ENCODE results near the gene FRMPD2. TPM values are rescaled to one million over a fixed set of nuclear protein-coding genes. Genes with fewer than 3 reads are reported as not detected.
"Not testable (repeated sequence)": the region's sequence is repeated elsewhere in the genome, so short reads cannot be mapped to it uniquely, and the experiment has no call there.

The FRMPD2 gene
- total and polyA plus RNA-seq, 3 donors from 2014 or later = 6.4 to 18.7 (median 8.3) TPM

DNA sequence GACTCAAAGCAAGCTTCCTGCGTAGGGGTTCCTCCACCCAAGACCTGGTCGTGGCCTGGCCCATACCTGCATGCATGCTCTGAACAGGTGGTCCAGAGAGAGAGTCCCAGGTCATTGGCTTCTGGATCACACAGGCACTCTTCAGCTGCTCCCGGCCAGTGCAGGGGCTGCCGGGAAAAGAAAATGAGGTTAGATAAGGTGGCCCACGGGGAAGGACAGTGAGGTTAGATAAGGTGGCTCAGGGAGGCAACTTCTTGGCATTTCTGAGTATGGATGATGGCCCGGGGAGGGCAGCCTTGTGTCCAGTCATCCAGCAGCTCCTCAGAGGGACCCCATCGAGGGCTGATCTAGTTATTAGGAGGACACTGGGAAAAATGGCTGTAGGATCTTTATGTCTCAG, 87.4 kb downstream of the FRMPD2 start:
- Histone ChIP-seq H3K27ac (no peak overlapping the region), H3K27me3 (no peaks in the 10 kb centered on the region), H3K4me3 (no peak overlapping the region), H3K4me1 (no peaks in the 10 kb centered on the region), H3K9me3 (no peaks in the 10 kb centered on the region), H3K36me3 (ENCODE audit: low read depth, missing control alignments) (no peaks in the 10 kb centered on the region)
- intact Hi-C loops (cut with DNase I; ENCODE audit: low total_unique reads) = no loop called here
- TF ChIP-seq, protein P1, sequence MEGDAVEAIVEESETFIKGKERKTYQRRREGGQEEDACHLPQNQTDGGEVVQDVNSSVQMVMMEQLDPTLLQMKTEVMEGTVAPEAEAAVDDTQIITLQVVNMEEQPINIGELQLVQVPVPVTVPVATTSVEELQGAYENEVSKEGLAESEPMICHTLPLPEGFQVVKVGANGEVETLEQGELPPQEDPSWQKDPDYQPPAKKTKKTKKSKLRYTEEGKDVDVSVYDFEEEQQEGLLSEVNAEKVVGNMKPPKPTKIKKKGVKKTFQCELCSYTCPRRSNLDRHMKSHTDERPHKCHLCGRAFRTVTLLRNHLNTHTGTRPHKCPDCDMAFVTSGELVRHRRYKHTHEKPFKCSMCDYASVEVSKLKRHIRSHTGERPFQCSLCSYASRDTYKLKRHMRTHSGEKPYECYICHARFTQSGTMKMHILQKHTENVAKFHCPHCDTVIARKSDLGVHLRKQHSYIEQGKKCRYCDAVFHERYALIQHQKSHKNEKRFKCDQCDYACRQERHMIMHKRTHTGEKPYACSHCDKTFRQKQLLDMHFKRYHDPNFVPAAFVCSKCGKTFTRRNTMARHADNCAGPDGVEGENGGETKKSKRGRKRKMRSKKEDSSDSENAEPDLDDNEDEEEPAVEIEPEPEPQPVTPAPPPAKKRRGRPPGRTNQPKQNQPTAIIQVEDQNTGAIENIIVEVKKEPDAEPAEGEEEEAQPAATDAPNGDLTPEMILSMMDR (IDR thresholded peaks at IDR 0.05) = no peak
- no peak for TF ChIP-seq POLR2A (IDR thresholded peaks at IDR 0.05)
- no peak for DNase-seq
- WGBS, 2 donors = 75 to 76% methylated on average over 7 of the region's 7 CpGs

DNA sequence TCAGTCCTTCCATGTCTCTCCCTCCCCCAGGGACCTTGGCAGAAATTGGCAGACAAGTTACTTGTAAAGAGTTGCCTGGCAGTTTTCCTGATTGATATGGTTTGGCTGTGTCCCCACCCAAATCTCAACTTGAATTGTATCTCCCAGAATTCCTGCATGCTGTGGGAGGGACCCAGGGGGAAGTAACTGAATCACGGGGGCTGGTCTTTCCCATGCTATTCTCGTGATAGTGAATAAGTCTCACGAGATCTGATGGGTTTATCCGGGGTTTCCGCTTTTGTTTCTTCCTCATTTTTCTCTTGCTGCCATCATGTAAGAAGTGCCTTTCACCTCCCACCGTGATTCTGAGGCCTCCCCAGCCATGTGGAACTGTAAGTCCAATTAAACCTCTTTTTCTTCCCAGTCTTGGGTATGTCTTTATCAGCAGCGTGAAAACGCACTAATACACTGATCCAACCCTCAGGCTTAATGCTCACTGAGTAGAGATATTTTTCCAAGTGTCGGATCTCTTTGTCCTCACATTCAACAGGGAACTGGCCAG, 88.2 kb downstream of the FRMPD2 start:
- H3K4me1 ChIP-seq; H3K9me3 ChIP-seq; H3K4me3 ChIP-seq; DNase-seq; intact Hi-C loops (cut with DNase I; ENCODE audit: low total_unique reads); H3K27me3 ChIP-seq; H3K27ac ChIP-seq; H3K36me3 ChIP-seq (ENCODE audit: low read depth, missing control alignments): not testable (repeated sequence)
- WGBS, 2 donors = 83 to 91% methylated on average over 9 of the region's 9 CpGs

DNA sequence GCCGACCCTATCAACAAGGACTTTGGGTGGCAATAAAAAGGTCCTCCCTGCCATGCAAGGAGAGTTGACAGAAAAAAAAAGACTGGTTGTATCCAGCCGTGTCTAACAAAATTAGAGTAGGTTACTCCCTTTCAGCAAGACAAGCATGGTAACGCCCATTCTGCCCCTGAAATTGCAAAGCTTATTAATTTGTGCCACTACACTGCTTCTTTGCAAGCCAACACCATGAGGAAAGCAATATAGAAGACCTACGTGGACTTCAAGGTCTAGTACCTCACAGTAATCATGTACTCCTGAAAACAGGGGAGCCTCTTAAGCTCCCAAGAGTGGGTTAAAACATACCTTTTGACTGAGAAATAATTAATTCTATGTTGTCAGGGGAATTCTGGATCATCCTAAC, 90.3 kb downstream of the FRMPD2 start:
- Histone ChIP-seq H3K4me1 (no peaks in the 10 kb centered on the region), H3K9me3 (no peaks in the 10 kb centered on the region), H3K36me3 (ENCODE audit: low read depth, missing control alignments) (no peaks in the 10 kb centered on the region), H3K4me3 (no peak overlapping the region), H3K27ac (no peak overlapping the region), H3K27me3 (no peaks in the 10 kb centered on the region)
- intact Hi-C loops (cut with DNase I; ENCODE audit: low total_unique reads) = no loop called here
- no peak for TF ChIP-seq POLR2A (IDR thresholded peaks at IDR 0.05)
- TF ChIP-seq, protein P1 (IDR thresholded peaks at IDR 0.05) = no peak
- WGBS, 2 donors = 68 to 73% methylated on average over 4 of the region's 4 CpGs
- DNase-seq = no peak

DNA sequence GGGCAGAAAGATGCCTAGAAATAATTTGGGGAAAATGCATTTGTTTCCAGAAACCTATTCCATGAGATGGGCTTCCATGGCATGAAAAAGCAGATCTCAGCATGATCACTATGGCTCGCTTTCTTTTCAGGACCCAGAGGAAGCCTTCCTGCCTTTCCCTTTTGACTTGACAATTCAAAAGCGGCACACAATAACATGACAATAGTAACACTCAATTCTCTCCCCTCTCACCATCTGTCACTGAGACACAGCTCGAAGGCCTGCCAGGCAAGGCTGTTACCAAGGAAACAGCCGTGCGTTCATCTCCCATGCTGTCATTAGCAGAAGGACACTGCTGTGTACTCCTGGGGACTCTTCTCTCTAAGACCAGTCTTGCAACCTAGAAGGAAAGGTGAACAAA, 101.8 kb downstream of the FRMPD2 start:
- H3K36me3 ChIP-seq (ENCODE audit: low read depth, missing control alignments); H3K27ac ChIP-seq; intact Hi-C loops (cut with DNase I; ENCODE audit: low total_unique reads); DNase-seq; H3K4me1 ChIP-seq; H3K9me3 ChIP-seq; H3K27me3 ChIP-seq; H3K4me3 ChIP-seq: not testable (repeated sequence)
- WGBS, 2 donors = 75 to 81% methylated on average over 2 to 5 of the region's 5 CpGs

DNA sequence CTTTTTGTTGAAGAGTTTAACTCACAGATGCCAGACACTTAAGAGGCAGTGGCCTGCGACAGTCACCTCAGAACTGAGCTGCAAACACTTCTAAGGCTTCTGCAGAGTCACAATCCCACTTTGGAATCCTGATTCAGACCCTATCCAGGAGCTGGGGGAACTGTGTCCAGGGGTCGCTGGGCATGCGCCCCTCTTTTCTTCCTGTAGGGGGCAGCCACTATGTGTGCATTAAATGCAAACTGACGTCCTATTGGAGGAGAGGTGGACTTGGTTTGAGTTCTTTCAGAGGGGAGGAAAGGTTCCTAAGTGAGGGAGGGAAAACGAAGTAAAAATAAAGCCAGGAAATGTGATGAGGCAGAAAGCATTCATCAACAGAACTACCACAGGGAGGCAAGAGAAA, 113.8 kb downstream of the FRMPD2 start:
- WGBS, 2 donors = 71% methylated on average over 3 of the region's 5 CpGs; no CpG with 5 or more reads in 1 of the 2 donors
- H3K27me3 ChIP-seq; intact Hi-C loops (cut with DNase I; ENCODE audit: low total_unique reads); H3K4me1 ChIP-seq; H3K27ac ChIP-seq; H3K36me3 ChIP-seq (ENCODE audit: low read depth, missing control alignments); DNase-seq; H3K9me3 ChIP-seq; H3K4me3 ChIP-seq: not testable (repeated sequence)

DNA sequence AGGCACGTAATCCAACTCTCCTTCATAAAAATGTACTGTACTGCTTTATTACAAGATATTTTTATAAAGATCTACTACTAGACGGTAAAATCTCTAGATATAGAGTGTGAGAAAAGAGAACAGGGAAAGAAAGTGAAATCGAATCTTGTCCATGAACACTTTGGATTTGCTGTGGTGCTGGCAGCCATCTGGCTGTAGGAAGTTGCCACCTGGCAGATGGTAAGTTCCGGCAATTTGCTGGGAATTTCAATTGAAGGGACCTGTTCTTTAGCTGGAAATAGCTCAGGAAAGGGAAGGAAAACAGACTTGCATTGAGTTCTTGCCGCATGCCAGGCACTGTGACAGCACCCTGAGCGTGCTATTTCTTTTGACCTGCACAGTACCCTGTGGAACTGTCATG, 114.3 kb downstream of the FRMPD2 start:
- intact Hi-C loops (cut with DNase I; ENCODE audit: low total_unique reads) = not testable (repeated sequence)

DNA sequence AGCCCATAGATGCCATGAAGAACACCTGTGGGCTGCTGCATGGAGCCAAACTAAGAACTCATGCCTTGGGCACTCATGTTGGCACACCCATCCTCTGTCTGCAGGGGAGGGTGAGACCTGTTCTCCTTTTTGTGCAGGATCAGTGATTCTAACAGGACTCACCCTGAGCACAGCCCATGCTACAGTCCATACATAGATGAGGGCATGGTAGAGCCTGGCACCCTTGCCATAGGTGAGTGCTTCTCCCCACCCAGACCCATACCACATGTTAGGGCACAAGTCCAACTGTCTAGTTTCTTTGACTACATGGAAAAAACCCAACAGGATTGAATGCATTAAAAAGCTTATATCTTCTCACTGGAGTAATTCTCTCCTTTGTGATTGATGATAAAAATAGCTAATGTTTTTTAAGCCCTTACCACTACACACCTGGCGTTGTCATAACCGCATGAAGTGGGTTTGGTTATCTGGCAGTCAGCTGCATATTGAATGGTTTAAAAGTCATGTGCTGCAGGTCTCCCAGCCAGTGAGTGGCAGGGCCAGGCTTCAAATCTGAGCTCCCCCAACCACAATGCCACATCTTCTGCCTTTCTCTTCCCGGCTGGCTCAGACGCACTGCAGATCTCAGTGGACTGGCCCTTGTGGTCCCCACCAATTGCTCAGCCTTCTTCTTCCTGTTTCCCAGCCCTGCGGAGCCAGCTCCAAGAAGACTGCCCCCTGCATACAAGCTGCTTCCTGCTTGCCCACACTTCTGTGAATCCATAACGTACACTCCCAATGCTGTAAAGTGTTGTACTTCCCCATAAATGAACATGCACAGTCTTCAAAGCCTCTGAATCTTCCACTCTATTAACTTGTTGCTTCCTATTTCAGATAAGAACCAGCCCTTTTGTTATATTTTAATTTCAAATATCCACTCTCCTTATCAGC, 120.0 kb downstream of the FRMPD2 start:
- H3K4me3 ChIP-seq; H3K36me3 ChIP-seq (ENCODE audit: low read depth, missing control alignments); H3K9me3 ChIP-seq; H3K27me3 ChIP-seq; DNase-seq; intact Hi-C loops (cut with DNase I; ENCODE audit: low total_unique reads); H3K27ac ChIP-seq; H3K4me1 ChIP-seq: not testable (repeated sequence)
- WGBS, 2 donors = 53 to 69% methylated on average over 2 to 4 of the region's 6 CpGs

More for the DNA sequence above, 114.3 kb downstream of the FRMPD2 start:
- DNase-seq; H3K4me3 ChIP-seq; H3K9me3 ChIP-seq; H3K27ac ChIP-seq; H3K36me3 ChIP-seq (ENCODE audit: low read depth, missing control alignments); H3K27me3 ChIP-seq; H3K4me1 ChIP-seq: not testable (repeated sequence)
- 91 to 93% methylated on average over 4 to 6 of the region's 6 CpGs for WGBS, 2 donors

DNA sequence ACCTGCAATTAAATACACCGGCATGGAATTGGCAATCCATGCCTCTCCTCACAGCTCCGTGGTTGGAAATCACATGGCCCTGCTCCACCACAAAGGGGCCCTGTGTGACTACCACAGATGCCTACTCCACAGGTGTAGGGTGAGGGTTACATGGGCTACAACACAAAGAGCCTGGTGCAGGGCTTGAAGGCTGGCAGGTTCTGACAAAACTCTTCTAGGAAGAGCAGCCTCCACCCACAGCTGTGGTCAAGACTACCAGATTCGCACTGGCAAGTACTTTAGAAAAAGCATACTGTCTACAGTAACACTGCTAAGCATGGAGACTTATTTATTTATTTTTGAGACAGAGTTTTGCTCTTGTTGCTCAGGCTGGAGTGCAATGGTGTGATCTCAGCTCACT, 126.9 kb downstream of the FRMPD2 start:
- H3K36me3 ChIP-seq (ENCODE audit: low read depth, missing control alignments) = not testable (repeated sequence)
- 100% methylated on average over 2 of the region's 3 CpGs; no CpG with 5 or more reads in 1 of the 2 donors for WGBS, 2 donors

DNA sequence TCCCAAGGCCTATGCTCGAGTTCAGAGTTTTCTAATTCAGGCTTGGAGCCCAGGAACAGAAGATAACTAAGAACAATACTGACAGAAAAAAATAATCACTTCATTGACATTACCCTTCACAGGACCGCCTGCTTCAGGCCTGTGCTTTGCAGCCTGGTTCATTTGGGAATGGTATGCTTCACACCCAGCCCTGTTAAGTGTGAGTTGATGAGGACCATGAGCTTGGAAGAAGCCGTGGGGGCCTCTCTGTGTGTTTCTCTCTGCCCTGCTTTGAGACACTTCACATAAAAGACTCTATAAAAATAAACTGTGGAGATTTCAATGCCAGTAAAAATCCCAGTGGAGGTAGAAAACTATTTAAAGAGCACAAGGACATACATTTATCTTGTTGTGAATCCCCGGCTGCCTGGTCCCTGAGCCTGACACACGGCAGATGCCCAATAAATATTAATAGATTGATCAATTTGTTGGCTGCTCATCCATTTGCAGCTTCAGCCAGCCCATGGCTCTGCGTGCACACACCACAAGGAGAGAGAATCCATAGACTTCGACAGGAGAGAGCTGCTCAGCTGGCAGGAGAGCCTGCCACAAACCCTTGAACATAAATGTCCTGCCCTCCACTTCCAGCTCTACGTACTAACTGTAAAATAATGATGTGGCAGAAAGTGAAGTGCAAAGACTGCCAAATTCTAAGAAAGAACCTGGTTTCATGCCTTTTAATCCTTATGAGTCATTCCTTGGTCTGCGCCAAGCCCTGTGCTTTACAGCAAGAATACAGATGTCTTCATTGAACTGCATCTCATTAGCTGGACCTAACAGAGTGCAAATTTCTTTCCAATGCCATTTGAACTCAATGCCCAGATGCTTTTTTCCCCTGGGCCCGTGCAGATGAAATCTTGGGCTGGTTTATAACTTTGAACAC, 130.5 kb downstream of the FRMPD2 start:
- H3K36me3 ChIP-seq (ENCODE audit: low read depth, missing control alignments); intact Hi-C loops (cut with DNase I; ENCODE audit: low total_unique reads); H3K4me3 ChIP-seq; H3K9me3 ChIP-seq; H3K27ac ChIP-seq; H3K27me3 ChIP-seq; DNase-seq; H3K4me1 ChIP-seq: not testable (repeated sequence)
- WGBS, 2 donors = 33% methylated on average over 1 of the region's 10 CpGs; no CpG with 5 or more reads in 1 of the 2 donors

More for the DNA sequence above, 126.9 kb downstream of the FRMPD2 start:
- H3K4me3 ChIP-seq; intact Hi-C loops (cut with DNase I; ENCODE audit: low total_unique reads); H3K9me3 ChIP-seq; H3K27ac ChIP-seq; H3K27me3 ChIP-seq; DNase-seq; H3K4me1 ChIP-seq: not testable (repeated sequence)
